ENCODE measurements around the gene NEUROG3. TPM values are rescaled to one million over a fixed set of nuclear protein-coding genes. Genes with fewer than 3 reads are reported as not detected.
A peak's percentile ranks its signal among the peaks of the same experiment; 100 is the strongest.

Gene NEUROG3
- total RNA-seq, 4 donors from 2014 or later, result not detected

DNA sequence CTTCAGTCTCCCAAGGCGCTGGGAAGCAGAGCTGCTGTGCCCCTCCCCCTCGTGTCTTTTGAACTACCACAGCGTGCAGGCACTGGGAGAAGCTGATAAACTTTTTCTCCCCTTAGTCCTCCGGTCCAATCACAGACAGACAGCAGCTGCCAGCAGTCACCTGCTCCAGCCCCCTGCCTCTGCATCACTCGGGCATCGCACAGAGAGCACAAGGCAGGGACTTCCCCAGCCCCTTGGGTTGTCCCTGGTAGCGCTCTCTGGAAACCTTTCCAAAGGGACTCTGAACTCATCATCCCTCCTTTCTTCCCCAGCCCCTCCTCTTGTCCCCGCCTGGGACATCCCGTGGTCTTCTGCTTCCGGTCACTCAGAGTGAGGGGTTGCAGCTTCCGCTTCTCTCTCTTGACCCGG lies 1.4 kb upstream of the NEUROG3 start:
- no peak for DNase-seq
- H3K4me1 ChIP-seq, result peaks cover 7% of the 10 kb centered on the region in 2 donors
- ATAC-seq, result no peak
- H3K9me3 ChIP-seq, result no peaks in the 10 kb centered on the region
- peaks cover 77 to 97% (median 86%) of the 10 kb centered on the region in 3 donors for H3K27me3 ChIP-seq
- no peak overlapping the region for H3K4me3 ChIP-seq
- in situ Hi-C loops (cut with MboI; ENCODE audit: low sequenced_read_pairs in 4 of 4), result no loop called here
- no peaks in the 10 kb centered on the region for H3K36me3 ChIP-seq
- no peak for TF ChIP-seq POLR2A (IDR thresholded peaks at IDR 0.05)
- TF ChIP-seq, protein P1, sequence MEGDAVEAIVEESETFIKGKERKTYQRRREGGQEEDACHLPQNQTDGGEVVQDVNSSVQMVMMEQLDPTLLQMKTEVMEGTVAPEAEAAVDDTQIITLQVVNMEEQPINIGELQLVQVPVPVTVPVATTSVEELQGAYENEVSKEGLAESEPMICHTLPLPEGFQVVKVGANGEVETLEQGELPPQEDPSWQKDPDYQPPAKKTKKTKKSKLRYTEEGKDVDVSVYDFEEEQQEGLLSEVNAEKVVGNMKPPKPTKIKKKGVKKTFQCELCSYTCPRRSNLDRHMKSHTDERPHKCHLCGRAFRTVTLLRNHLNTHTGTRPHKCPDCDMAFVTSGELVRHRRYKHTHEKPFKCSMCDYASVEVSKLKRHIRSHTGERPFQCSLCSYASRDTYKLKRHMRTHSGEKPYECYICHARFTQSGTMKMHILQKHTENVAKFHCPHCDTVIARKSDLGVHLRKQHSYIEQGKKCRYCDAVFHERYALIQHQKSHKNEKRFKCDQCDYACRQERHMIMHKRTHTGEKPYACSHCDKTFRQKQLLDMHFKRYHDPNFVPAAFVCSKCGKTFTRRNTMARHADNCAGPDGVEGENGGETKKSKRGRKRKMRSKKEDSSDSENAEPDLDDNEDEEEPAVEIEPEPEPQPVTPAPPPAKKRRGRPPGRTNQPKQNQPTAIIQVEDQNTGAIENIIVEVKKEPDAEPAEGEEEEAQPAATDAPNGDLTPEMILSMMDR (IDR thresholded peaks at IDR 0.05 in 4 of 5, conservative IDR thresholded peaks at IDR 0.05 in 1 of 5), result no peak
- H3K27ac ChIP-seq, result no peak overlapping the region
- intact Hi-C loops (cut with DNase I; ENCODE audit: low total_unique reads), result no loop called here

DNA sequence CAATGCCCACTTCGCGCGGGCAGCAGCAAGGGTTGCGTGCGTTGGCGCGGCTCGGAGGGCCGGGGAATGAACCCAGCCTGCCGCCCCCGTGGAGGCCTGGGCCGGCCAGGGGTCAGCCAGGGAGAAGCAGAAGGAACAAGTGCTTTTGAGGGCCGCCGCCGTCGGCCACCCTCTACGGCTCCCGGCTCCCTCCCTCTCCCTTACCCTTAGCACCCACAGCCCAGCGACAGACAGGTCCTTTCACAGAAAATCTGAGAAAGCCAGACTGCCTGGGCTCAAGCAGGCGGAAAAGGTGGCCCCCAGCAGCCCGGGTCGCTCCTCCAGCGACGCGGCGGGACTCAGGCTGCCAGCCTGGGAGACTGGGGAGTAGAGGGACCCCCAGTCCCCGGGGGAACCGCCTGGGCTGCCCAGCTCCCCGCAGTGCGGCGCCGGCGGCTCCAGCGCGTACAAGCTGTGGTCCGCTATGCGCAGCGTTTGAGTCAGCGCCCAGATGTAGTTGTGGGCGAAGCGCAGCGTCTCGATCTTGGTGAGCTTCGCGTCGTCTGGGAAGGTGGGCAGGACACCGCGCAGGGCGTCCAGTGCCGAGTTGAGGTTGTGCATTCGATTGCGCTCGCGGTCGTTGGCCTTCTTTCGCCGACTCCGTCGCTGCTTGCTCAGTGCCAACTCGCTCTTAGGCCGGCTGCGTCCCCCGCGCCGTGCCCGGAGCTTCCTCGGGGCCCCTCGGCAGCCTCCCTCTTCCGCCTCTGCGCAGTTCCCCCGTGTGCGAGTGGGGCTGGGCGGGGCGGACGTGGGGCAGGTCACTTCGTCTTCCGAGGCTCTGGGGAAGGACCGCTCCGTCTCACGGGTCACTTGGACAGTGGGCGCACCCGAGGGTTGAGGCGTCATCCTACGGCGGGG lies 815 bp downstream of the NEUROG3 start:
- no peak for ATAC-seq
- H3K4me1 ChIP-seq, result peaks cover 7% of the 10 kb centered on the region in 2 donors
- intact Hi-C loops (cut with DNase I; ENCODE audit: low total_unique reads) (no loop called here), in situ Hi-C loops (cut with MboI; ENCODE audit: low sequenced_read_pairs in 4 of 4) (no loop called here)
- H3K27me3 ChIP-seq, result peaks cover 82 to 97% (median 95%) of the 10 kb centered on the region in 3 donors
- DNase-seq, result no peak
- H3K9me3 ChIP-seq, result no peaks in the 10 kb centered on the region
- no peak overlapping the region for H3K27ac ChIP-seq
- H3K4me3 ChIP-seq, result peak overlapping the region in 3 of 4 donors; percentile 10 to 34 (median 22)
- no peaks in the 10 kb centered on the region for H3K36me3 ChIP-seq
- TF ChIP-seq, protein P1 (IDR thresholded peaks at IDR 0.05 in 4 of 5, conservative IDR thresholded peaks at IDR 0.05 in 1 of 5), result no peak
- no peak for TF ChIP-seq POLR2A (IDR thresholded peaks at IDR 0.05)

DNA sequence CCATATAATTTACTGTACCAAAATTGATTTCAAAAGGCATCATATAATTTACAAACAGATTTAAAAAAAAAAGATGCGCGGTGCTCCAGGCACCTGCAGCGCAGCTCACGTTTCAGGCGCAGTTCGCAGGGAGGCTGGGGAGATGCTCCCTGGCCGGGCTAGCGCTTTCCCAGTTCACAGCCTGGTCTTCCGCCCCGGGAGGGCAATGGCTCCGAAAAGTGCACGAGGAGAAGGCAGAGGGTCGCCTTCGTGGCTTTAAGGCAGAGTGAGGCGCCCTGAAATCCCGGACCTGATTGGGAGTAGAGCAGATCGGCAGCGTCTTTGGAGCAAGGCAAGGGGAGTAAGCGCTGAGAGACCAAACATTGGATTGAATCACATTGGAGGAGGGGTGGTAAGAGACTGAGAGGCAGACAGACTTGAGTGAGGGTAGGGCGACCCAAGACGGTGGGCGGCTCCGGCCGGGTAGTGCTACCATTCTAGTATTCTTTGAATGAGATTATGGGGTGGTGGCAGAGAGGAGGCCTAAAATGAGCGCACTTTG lies 1.5 kb downstream of the NEUROG3 start:
- Histone ChIP-seq H3K36me3 (no peaks in the 10 kb centered on the region), H3K4me3 (peak overlapping the region in 1 of 4 donors; percentile 10), H3K9me3 (no peaks in the 10 kb centered on the region), H3K4me1 (peaks cover 7% of the 10 kb centered on the region in 2 donors), H3K27me3 (peaks cover 78 to 96% (median 91%) of the 10 kb centered on the region in 3 donors), H3K27ac (no peak overlapping the region)
- intact Hi-C loops (cut with DNase I; ENCODE audit: low total_unique reads) (no loop called here), in situ Hi-C loops (cut with MboI; ENCODE audit: low sequenced_read_pairs in 4 of 4) (no loop called here)
- DNase-seq (no peak), ATAC-seq (no peak)
- TF ChIP-seq POLR2A (IDR thresholded peaks at IDR 0.05), result no peak
- TF ChIP-seq, protein P1 (IDR thresholded peaks at IDR 0.05 in 4 of 5, conservative IDR thresholded peaks at IDR 0.05 in 1 of 5), result no peak

DNA sequence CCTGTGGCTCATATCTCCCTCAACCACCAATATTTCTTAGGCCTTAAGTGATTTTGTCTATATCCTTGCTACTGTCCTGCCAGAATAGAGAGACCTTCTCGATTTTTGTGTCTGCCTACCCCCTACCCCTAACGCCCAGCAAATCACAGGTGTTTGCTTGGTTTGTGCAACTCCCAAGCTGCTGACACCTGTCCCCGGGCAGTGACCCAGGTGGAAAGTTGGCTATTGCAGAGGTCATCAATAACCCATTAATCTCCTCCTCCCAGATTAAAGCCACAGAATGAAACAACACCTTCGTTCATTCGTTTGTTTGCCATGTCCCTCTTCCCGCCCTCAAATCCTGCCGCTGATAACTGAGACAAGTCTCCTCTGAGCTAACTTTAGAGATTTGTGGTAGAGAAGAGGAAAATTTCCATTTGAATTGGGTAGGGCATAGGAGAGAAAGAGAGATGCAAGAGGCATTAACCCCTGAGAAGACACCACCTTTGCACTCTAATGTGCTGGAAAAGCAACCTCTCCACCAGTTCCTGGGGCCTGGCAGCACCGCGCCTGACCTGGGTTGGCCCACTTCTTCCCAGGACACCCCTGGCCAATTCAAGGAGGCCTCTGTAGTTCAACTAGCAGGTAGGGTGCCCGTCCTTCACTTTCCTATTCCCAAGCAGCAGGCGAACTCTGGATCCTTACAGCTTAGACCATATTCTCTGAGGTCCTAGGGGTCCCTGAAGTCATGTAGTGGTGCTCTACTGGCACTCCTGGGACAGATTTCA lies 3.0 kb downstream of the NEUROG3 start:
- ATAC-seq, result no peak
- Histone ChIP-seq H3K36me3 (no peaks in the 10 kb centered on the region), H3K27me3 (peaks cover 72 to 90% (median 83%) of the 10 kb centered on the region in 3 donors), H3K4me1 (peaks cover 7% of the 10 kb centered on the region in 2 donors), H3K9me3 (no peaks in the 10 kb centered on the region), H3K4me3 (no peak overlapping the region), H3K27ac (no peak overlapping the region)
- DNase-seq, result no peak
- intact Hi-C loops (cut with DNase I; ENCODE audit: low total_unique reads) (no loop called here), in situ Hi-C loops (cut with MboI; ENCODE audit: low sequenced_read_pairs in 4 of 4) (no loop called here)
- TF ChIP-seq, protein P1 (IDR thresholded peaks at IDR 0.05 in 4 of 5, conservative IDR thresholded peaks at IDR 0.05 in 1 of 5), result no peak
- no peak for TF ChIP-seq POLR2A (IDR thresholded peaks at IDR 0.05)
